ENCODE data around the gene IL10RB. TPM values are rescaled to one million over a fixed set of nuclear protein-coding genes. Genes with fewer than 3 reads are reported as not detected.

IL10RB gene
- total and polyA plus RNA-seq, 2 of the 4 experiments (the other 2 are of a cell fraction): 20.1 to 45.2 TPM

DNA sequence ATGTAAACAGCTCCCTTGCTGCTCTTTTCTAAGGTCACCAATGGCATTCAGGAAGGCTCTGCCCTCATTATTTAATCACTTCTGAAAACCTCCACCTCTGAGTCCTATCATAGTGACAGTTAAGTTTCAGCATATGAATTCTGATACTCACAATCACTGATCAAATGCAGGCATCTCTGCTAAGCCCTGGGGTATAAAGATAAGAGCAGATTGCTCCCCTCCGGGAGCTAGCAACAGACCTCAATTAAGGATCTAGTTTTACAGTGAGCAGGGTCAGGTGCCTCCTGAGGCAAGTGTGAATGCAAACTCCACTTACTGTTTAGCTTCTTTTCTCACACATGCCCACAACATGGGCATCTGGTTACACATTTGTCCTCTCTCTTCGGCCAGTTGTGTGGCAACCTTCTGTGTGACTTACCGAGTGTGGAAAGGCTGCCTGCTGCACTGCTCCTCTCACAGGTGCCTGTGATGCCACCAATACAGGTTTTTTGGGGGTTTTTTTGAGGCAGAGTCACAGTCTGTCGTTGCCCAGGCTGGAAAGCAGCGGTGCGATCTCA lies 15.0 kb downstream of the IL10RB start:
- H3K79me1 ChIP-seq (ENCODE audit: low read depth in 1 of 2, low read length in 2 of 2): no peaks in the 10 kb centered on the region
- H3K56ac ChIP-seq (ENCODE audit: extremely low read depth, insufficient read depth, low read length): no peak overlapping the region
- no peak overlapping the region for H4K8ac ChIP-seq (ENCODE audit: low read depth in 2 of 2, low read length in 2 of 2)
- CTCF ChIA-PET: no interaction called here
- TF ChIP-seq, protein P1, sequence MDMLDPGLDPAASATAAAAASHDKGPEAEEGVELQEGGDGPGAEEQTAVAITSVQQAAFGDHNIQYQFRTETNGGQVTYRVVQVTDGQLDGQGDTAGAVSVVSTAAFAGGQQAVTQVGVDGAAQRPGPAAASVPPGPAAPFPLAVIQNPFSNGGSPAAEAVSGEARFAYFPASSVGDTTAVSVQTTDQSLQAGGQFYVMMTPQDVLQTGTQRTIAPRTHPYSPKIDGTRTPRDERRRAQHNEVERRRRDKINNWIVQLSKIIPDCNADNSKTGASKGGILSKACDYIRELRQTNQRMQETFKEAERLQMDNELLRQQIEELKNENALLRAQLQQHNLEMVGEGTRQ (IDR thresholded peaks at IDR 0.05; ENCODE audit: low read depth, low read length): no peak
- TF ChIP-seq RCOR1 (IDR thresholded peaks at IDR 0.05; ENCODE audit: insufficient replicate concordance, low read length) (no peak), MAZ (IDR thresholded peaks at IDR 0.05; ENCODE audit: borderline replicate concordance, low read depth, low read length) (no peak), SMC3 (IDR thresholded peaks at IDR 0.05; ENCODE audit: low read depth, low read length) (no peak), RFX5 (IDR thresholded peaks at IDR 0.05; ENCODE audit: low read depth, low read length) (no peak), CHD1 (IDR thresholded peaks at IDR 0.05; ENCODE audit: low read depth, low read length) (no peak), NFE2L2 (IDR thresholded peaks at IDR 0.05; ENCODE audit: low read depth, low read length) (no peak), BHLHE40 (IDR thresholded peaks at IDR 0.05; ENCODE audit: low read depth, low read length) (no peak), RAD21 (IDR thresholded peaks at IDR 0.05; ENCODE audit: low read length) (no peak), CEBPB (IDR thresholded peaks at IDR 0.05; ENCODE audit: low read depth, low read length) (no peak), POLR2A (IDR thresholded peaks at IDR 0.05; ENCODE audit: low read depth, low read length) (no peak), FOS (IDR thresholded peaks at IDR 0.05; ENCODE audit: low read depth, low read length) (no peak)
- TF ChIP-seq, protein P2, sequence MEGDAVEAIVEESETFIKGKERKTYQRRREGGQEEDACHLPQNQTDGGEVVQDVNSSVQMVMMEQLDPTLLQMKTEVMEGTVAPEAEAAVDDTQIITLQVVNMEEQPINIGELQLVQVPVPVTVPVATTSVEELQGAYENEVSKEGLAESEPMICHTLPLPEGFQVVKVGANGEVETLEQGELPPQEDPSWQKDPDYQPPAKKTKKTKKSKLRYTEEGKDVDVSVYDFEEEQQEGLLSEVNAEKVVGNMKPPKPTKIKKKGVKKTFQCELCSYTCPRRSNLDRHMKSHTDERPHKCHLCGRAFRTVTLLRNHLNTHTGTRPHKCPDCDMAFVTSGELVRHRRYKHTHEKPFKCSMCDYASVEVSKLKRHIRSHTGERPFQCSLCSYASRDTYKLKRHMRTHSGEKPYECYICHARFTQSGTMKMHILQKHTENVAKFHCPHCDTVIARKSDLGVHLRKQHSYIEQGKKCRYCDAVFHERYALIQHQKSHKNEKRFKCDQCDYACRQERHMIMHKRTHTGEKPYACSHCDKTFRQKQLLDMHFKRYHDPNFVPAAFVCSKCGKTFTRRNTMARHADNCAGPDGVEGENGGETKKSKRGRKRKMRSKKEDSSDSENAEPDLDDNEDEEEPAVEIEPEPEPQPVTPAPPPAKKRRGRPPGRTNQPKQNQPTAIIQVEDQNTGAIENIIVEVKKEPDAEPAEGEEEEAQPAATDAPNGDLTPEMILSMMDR (conservative IDR thresholded peaks at IDR 0.05; ENCODE audit: low read depth, low read length): no peak
- TF ChIP-seq, protein P3, sequence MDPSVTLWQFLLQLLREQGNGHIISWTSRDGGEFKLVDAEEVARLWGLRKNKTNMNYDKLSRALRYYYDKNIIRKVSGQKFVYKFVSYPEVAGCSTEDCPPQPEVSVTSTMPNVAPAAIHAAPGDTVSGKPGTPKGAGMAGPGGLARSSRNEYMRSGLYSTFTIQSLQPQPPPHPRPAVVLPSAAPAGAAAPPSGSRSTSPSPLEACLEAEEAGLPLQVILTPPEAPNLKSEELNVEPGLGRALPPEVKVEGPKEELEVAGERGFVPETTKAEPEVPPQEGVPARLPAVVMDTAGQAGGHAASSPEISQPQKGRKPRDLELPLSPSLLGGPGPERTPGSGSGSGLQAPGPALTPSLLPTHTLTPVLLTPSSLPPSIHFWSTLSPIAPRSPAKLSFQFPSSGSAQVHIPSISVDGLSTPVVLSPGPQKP (IDR thresholded peaks at IDR 0.05; ENCODE audit: borderline replicate concordance, low read depth, low read length): no peak
- H3K23ac ChIP-seq (ENCODE audit: low read depth, low read length): no peak overlapping the region
- no peak for DNase-seq
- POLR2A ChIA-PET (ENCODE audit: unreplicated experiment): no interaction called here
- H2BK15ac ChIP-seq (ENCODE audit: low read depth, low read length): no peak overlapping the region
- peaks cover 6% of the 10 kb centered on the region; the same call in 1 of the 2 replicates for H3K9me1 ChIP-seq (ENCODE audit: insufficient read depth, low read length)
- peaks cover 24% of the 10 kb centered on the region for H3K36me3 ChIP-seq (ENCODE audit: control insufficient read depth, insufficient read depth, low read length)
- H3K27me3 ChIP-seq (ENCODE audit: control insufficient read depth, insufficient read depth, low read length): no peaks in the 10 kb centered on the region
- dilution Hi-C loops (cut with HindIII; ENCODE audit: low sequenced_read_pairs, unreplicated experiment) (no loop called here), in situ Hi-C loops (cut with MboI; ENCODE audit: low sequenced_read_pairs) (no loop called here), intact Hi-C loops (cut with micrococcal nuclease) (no loop called here)
- no peak overlapping the region for H2AFZ ChIP-seq (replicated peaks; ENCODE audit: low read length, poor library complexity)
- no peak overlapping the region for H4K91ac ChIP-seq (ENCODE audit: insufficient read depth, low read depth, low read length)
- H3K9me3 ChIP-seq (ENCODE audit: control insufficient read depth, insufficient read depth, low read length): peaks cover 5% of the 10 kb centered on the region
- WGBS, 2 experiments (ENCODE audit: extremely low coverage in 2 of 2, insufficient read length in 1 of 2): no CpG with 5 or more reads among the region's 6 CpGs
- no peak overlapping the region for H4K5ac ChIP-seq (ENCODE audit: low read depth, low read length)
- H2AK9ac ChIP-seq (replicated peaks; ENCODE audit: low read depth, low read length, poor library complexity): no peak overlapping the region
- H2AK5ac ChIP-seq (ENCODE audit: low read depth, low read length): no peak overlapping the region
- no peak overlapping the region for H3K14ac ChIP-seq (replicated peaks; ENCODE audit: low read depth, low read length)
- H3K4me3 ChIP-seq (ENCODE audit: insufficient read depth, low read depth, low read length): no peak overlapping the region
- H2BK120ac ChIP-seq (ENCODE audit: low read depth, low read length): no peak overlapping the region
- no peak overlapping the region for H3K4me2 ChIP-seq (ENCODE audit: low read depth, low read length)
- no peak overlapping the region for H3K4ac ChIP-seq (ENCODE audit: low read depth, low read length)
- no peak overlapping the region for H2BK5ac ChIP-seq (ENCODE audit: low read depth, low read length, poor library complexity, severe bottlenecking)
- BruUV-seq (replicated peaks): no TSS peak
- H3K9ac ChIP-seq (ENCODE audit: low read depth, low read length): no peak overlapping the region
- H3K4me1 ChIP-seq (ENCODE audit: control insufficient read depth, insufficient read depth, low read length): no peaks in the 10 kb centered on the region
- no peak overlapping the region for H3K27ac ChIP-seq (ENCODE audit: insufficient read depth, low read length)
- no peak for ATAC-seq (ENCODE audit: low read depth)
- no peak overlapping the region for H2BK20ac ChIP-seq (ENCODE audit: low read depth, low read length)
- H3K18ac ChIP-seq (ENCODE audit: low read depth, low read length): no peak overlapping the region
- H4K20me1 ChIP-seq (ENCODE audit: insufficient read depth, low read length): no peaks in the 10 kb centered on the region

Measured in IMR-90 (cell line).